ENCODE data around the gene ZDHHC19. TPM values are rescaled to one million over a fixed set of nuclear protein-coding genes. Genes with fewer than 3 reads are reported as not detected.

ZDHHC19 gene
- total RNA-seq, 1 donor, result not detected

DNA sequence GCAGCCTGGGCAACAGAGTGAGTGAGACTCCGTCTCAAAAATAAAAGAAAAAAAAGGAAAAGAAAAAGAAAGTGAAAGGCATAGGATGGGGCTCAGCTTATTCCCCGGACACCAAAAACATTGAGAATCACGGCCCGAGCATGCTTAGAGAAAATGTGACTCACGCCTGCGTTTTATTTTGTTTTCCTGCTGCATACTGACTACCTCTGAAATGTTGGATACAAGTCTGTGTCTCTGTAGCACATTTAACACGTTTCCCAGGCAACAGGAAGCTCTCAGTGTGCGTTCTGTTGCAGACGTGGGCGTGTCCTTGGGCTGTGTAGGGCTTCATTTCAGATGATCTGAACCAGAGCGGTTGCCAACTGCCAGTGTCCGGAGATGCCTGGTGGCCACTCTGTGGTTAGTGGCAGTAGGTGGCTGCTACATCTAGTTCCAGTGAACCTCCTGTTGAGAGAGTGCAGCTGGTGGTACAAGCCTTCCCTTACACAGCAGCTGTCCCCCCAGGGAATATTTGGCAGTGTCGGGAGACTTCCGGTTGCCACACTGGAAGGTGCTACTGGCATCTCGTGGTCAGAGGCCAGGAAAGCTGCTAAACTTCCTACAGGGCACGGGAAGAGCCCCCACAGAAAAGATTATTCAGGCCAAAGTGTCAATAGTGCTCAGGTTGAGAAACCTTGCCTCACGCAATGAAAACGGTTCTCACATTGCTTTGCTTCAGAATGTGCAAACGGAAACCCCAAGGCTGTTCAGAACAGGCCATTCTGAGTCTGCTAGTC, 8.2 kb upstream of the ZDHHC19 start:
- Histone ChIP-seq H3K27me3 (ENCODE audit: insufficient read depth, low read length) (peaks cover 2% of the 10 kb centered on the region), H3K79me2 (ENCODE audit: insufficient read depth, low read length) (no peaks in the 10 kb centered on the region), H3K4me2 (ENCODE audit: insufficient read depth, low read length) (peak overlapping the region; percentile 89), H2AFZ (ENCODE audit: low read length) (peak overlapping the region; percentile 76), H3K9me3 (ENCODE audit: low read depth, low read length) (no peaks in the 10 kb centered on the region), H3K36me3 (ENCODE audit: insufficient read depth, low read length) (no peaks in the 10 kb centered on the region), H4K20me1 (ENCODE audit: insufficient read depth, low read length) (no peaks in the 10 kb centered on the region), H3K4me1 (ENCODE audit: insufficient read depth, low read length) (peaks cover 15% of the 10 kb centered on the region), H3K27ac (ENCODE audit: low read depth, low read length) (peak overlapping the region; percentile 77), H3K4me3 (ENCODE audit: insufficient read depth, low read length) (peak overlapping the region; percentile 63)
- TF ChIP-seq, protein P1, sequence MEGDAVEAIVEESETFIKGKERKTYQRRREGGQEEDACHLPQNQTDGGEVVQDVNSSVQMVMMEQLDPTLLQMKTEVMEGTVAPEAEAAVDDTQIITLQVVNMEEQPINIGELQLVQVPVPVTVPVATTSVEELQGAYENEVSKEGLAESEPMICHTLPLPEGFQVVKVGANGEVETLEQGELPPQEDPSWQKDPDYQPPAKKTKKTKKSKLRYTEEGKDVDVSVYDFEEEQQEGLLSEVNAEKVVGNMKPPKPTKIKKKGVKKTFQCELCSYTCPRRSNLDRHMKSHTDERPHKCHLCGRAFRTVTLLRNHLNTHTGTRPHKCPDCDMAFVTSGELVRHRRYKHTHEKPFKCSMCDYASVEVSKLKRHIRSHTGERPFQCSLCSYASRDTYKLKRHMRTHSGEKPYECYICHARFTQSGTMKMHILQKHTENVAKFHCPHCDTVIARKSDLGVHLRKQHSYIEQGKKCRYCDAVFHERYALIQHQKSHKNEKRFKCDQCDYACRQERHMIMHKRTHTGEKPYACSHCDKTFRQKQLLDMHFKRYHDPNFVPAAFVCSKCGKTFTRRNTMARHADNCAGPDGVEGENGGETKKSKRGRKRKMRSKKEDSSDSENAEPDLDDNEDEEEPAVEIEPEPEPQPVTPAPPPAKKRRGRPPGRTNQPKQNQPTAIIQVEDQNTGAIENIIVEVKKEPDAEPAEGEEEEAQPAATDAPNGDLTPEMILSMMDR (IDR thresholded peaks at IDR 0.05; ENCODE audit: extremely low read depth, low read depth, low read length), result no peak
- peak; percentile 97 for DNase-seq (ENCODE audit: insufficient read length, low spot score, missing footprints)

DNA sequence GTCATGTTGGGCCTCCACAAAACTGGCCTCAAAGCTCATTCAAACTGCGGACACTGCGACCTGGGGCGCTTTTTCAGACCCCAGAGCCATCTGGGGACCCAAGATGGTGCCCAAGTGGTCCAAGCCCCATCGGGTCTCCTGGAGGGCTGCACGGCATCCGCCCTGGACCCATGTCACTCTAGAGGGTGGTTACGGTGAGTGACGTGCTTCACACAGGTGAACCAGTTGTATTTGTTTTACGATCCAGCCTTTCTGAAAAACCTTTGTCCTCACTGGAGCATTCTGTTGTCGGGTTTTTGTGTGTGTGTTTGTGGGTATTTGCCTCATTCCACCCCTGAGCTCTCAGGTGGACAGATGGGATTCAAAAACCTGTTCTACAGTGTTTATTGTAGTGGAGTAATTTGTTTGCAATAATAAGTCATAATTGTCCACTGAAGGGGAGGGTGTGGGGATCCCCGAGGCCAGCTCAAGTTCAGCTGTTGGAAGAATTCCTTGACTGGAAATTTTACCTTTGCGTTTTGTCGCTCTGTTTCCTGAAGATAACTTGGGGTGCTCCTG, 7.0 kb upstream of the ZDHHC19 start:
- Histone ChIP-seq H3K4me2 (ENCODE audit: insufficient read depth, low read length) (peak overlapping the region; percentile 89), H3K4me1 (ENCODE audit: insufficient read depth, low read length) (peaks cover 13% of the 10 kb centered on the region), H4K20me1 (ENCODE audit: insufficient read depth, low read length) (no peaks in the 10 kb centered on the region), H3K79me2 (ENCODE audit: insufficient read depth, low read length) (no peaks in the 10 kb centered on the region), H2AFZ (ENCODE audit: low read length) (no peak overlapping the region), H3K27ac (ENCODE audit: low read depth, low read length) (no peak overlapping the region), H3K27me3 (ENCODE audit: insufficient read depth, low read length) (peaks cover 2% of the 10 kb centered on the region), H3K36me3 (ENCODE audit: insufficient read depth, low read length) (no peaks in the 10 kb centered on the region), H3K9me3 (ENCODE audit: low read depth, low read length) (no peaks in the 10 kb centered on the region), H3K4me3 (ENCODE audit: insufficient read depth, low read length) (no peak overlapping the region)
- TF ChIP-seq, protein P1 (IDR thresholded peaks at IDR 0.05; ENCODE audit: extremely low read depth, low read depth, low read length), result no peak
- no peak for DNase-seq (ENCODE audit: insufficient read length, low spot score, missing footprints)

DNA sequence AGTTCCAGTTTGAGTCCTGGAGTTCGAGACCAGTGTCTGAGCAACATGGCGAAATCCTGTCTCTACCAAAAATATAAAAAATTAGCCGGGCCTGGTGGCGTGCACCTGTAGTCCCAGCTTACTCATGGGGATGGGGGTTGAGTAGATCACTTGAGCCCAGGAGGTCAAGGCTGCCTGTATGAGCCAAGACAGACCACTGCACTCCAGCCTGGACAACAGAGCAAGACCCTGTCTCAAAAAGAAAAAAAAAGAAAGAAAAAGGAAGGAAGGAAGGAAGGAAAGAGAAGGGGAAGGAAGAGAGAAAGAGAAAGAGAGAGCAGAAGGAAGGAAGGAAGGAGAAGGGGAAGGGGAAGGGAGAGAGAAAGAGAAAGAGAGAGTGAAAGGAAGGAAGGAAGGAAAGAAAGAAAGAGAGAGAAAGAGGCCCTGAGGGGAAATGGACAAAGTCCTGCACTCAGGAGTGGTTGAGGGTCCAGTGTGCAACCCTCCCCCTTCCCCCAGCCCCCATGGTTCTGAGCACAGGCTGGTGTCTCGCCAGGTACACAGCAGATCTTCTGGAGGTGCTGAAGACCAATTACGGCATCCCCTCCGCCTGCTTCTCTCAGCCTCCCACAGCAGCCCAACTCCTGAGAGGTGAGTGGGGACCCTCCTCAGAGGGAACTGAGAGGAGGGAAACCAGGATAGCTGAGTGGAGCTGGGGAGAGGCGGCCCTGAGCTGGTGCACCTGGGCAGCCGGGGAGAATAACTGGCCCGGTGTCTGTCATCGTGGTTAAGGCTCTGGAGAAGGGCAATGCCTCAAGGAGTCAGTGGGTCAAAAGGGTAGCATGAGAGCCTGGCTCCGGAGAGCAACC, 6.3 kb upstream of the ZDHHC19 start:
- Histone ChIP-seq H3K79me2 (ENCODE audit: insufficient read depth, low read length) (no peaks in the 10 kb centered on the region), H3K27ac (ENCODE audit: low read depth, low read length) (no peak overlapping the region), H3K36me3 (ENCODE audit: insufficient read depth, low read length) (no peaks in the 10 kb centered on the region), H3K9me3 (ENCODE audit: low read depth, low read length) (no peaks in the 10 kb centered on the region), H3K27me3 (ENCODE audit: insufficient read depth, low read length) (peaks cover 2% of the 10 kb centered on the region), H4K20me1 (ENCODE audit: insufficient read depth, low read length) (no peaks in the 10 kb centered on the region), H3K4me1 (ENCODE audit: insufficient read depth, low read length) (peaks cover 12% of the 10 kb centered on the region), H2AFZ (ENCODE audit: low read length) (no peak overlapping the region), H3K4me3 (ENCODE audit: insufficient read depth, low read length) (no peak overlapping the region), H3K4me2 (ENCODE audit: insufficient read depth, low read length) (no peak overlapping the region)
- TF ChIP-seq, protein P1 (IDR thresholded peaks at IDR 0.05; ENCODE audit: extremely low read depth, low read depth, low read length), result no peak
- no peak for DNase-seq (ENCODE audit: insufficient read length, low spot score, missing footprints)
